Activated naive CD4-positive, alpha-beta T cell treated with anti-CD3 and anti-CD28 coated beads, Interleukin-2, amount 50 U/mL, for 24 hours (primary cell): Measurements from ENCODE around the gene CFAP68.
"Not testable (repeated sequence)": the region's sequence is repeated elsewhere in the genome, so short reads cannot be mapped to it uniquely, and the experiment has no call there.

Experiments used
- H3K27ac Mint-ChIP-seq: one replicate; pipeline ENCODE4 v1.8.0; 2021; ENCODE audit warnings: mild to moderate bottlenecking, mixed read lengths
- H3K27me3 Mint-ChIP-seq: one replicate; pipeline ENCODE4 v1.8.0; 2021; ENCODE audit warnings: mixed read lengths
- H3K36me3 Mint-ChIP-seq: one replicate; pipeline ENCODE4 v1.8.0; 2021; ENCODE audit warnings: mixed read lengths
- H3K4me1 Mint-ChIP-seq: one replicate; pipeline ENCODE4 v1.8.0; 2021; ENCODE audit warnings: mixed read lengths
- H3K4me3 Mint-ChIP-seq: one replicate; pipeline ENCODE4 v1.8.0; 2021; ENCODE audit warnings: mild to moderate bottlenecking, mixed read lengths
- H3K9me3 Mint-ChIP-seq: one replicate; pipeline ENCODE4 v1.8.0; 2021; ENCODE audit warnings: mixed read lengths

Gene CFAP68

GRCh38 chr11:111851067-111851466, 28.3 kb upstream of the CFAP68 start:
- peaks cover 14% of the 10 kb centered on the region for H3K36me3 Mint-ChIP-seq
- no peak overlapping the region for H3K4me3 Mint-ChIP-seq

GRCh38 chr11:111851636-111852035, 27.7 kb upstream of the CFAP68 start:
- no peaks in the 10 kb centered on the region for H3K27me3 Mint-ChIP-seq
- peaks cover 14% of the 10 kb centered on the region for H3K36me3 Mint-ChIP-seq
- H3K27ac Mint-ChIP-seq = no peak overlapping the region
- no peaks in the 10 kb centered on the region for H3K9me3 Mint-ChIP-seq
- H3K4me3 Mint-ChIP-seq = no peak overlapping the region
- no peaks in the 10 kb centered on the region for H3K4me1 Mint-ChIP-seq

More at GRCh38 chr11:111851067-111851466, 28.3 kb upstream of the CFAP68 start:
- Mint-ChIP-seq H3K9me3 (no peaks in the 10 kb centered on the region), H3K27ac (no peak overlapping the region), H3K4me1 (no peaks in the 10 kb centered on the region), H3K27me3 (no peaks in the 10 kb centered on the region)

DNA sequence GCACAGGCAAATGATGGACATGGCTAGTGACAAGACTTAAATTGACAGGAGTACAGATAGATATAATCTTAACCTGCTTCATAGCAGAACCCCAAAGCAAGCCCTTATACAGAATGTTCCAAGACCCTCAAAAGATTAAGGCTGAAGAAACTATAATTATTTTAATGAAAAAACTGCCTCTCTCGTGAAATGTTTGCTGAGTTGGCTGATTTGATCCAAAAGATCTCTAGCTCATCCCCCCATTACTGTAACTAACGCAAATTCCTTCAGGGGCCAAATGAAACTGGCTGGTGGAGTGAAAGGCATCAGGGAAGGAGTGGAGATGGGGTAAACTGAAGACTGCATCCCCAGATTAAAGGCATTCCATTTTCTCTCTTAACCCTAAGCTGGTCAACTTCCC, 27.2 kb upstream of the CFAP68 start:
- Mint-ChIP-seq H3K36me3 (peaks cover 15% of the 10 kb centered on the region), H3K9me3 (no peaks in the 10 kb centered on the region), H3K27ac (no peak overlapping the region), H3K4me1 (no peaks in the 10 kb centered on the region), H3K4me3 (no peak overlapping the region), H3K27me3 (no peaks in the 10 kb centered on the region)

DNA sequence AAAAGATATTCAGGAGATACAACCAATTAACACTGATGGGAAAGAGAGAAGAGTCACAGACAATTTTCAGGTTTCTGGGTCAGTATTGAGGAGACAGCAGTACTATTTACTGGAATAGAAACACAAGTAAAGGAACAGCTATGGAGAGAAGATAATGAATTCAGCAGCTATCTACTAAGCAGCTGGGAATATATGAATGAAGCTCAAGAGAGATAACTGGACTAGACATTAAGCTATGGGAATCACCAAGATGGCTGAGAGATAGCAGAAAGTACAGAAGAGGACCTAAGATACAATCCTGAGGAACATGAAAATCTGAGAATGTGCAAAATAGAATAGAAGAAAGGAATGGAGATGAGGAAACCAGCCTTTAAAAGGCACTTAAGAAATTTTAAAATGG, 23.8 kb upstream of the CFAP68 start:
- no peaks in the 10 kb centered on the region for H3K27me3 Mint-ChIP-seq
- H3K4me3 Mint-ChIP-seq = no peak overlapping the region
- H3K36me3 Mint-ChIP-seq = peaks cover 20% of the 10 kb centered on the region
- H3K9me3 Mint-ChIP-seq = no peaks in the 10 kb centered on the region
- H3K27ac Mint-ChIP-seq = no peak overlapping the region
- H3K4me1 Mint-ChIP-seq = no peaks in the 10 kb centered on the region

DNA sequence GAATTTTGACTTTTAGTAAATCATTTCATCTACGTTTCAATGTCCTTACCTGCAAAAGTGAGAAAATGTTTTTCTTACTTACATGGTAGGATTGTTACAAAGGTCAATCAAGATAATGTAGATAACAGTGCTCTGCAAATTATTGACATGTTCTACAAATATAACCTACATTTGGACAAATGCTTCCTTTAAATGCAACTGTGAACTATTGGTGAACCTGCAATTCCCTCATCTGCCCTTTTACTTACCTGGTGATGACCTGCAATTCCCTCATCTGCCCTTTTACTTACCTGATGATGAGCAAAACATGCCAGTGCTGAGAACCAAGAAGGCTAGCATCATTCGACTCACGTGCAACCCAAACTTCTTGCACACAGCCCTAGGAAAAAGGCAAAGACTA, 19.1 kb upstream of the CFAP68 start:
- peaks cover 20% of the 10 kb centered on the region for H3K36me3 Mint-ChIP-seq
- no peak overlapping the region for H3K27ac Mint-ChIP-seq
- H3K4me1 Mint-ChIP-seq = no peaks in the 10 kb centered on the region
- no peaks in the 10 kb centered on the region for H3K27me3 Mint-ChIP-seq
- H3K4me3 Mint-ChIP-seq = no peak overlapping the region
- no peaks in the 10 kb centered on the region for H3K9me3 Mint-ChIP-seq

DNA sequence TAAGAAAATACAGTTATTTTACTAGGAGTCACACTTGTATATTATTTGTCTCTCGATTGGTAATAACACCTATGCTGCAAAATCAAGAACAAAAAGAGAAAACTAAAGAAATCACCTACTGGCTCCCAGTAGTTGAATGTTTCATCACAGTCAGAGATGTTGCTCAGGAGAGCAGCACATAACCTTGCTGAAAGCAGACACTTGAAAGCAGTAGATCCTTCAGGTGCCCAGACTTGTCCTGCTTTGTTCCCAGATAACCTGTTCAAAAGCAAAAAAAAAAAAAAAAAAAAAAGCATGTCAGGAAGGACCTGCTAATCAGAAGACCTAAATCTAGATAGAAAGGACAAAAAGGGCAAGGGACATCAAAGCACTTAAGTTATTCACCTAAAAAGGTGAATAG, 9.2 kb upstream of the CFAP68 start:
- Mint-ChIP-seq H3K4me1 (peaks cover 35% of the 10 kb centered on the region), H3K4me3 (no peak overlapping the region), H3K36me3 (peaks cover 13% of the 10 kb centered on the region), H3K27ac (no peak overlapping the region), H3K9me3 (no peaks in the 10 kb centered on the region), H3K27me3 (no peaks in the 10 kb centered on the region)

GRCh38 chr11:111870522-111870885, 8.8 kb upstream of the CFAP68 start:
- H3K4me3 Mint-ChIP-seq = peak overlapping the region; percentile 92
- peak overlapping the region; percentile 85 for H3K27ac Mint-ChIP-seq
- H3K36me3 Mint-ChIP-seq = peaks cover 13% of the 10 kb centered on the region
- H3K27me3 Mint-ChIP-seq = no peaks in the 10 kb centered on the region
- H3K9me3 Mint-ChIP-seq = no peaks in the 10 kb centered on the region
- peaks cover 36% of the 10 kb centered on the region for H3K4me1 Mint-ChIP-seq

- Mint-ChIP-seq H3K27ac (peak within 1 kb of the TSS; percentile 98), H3K27me3 (no peaks in the 10 kb centered on the region), H3K36me3 (peaks cover 13% of the 10 kb centered on the region), H3K4me3 (peak within 1 kb of the TSS; percentile 92), H3K9me3 (no peaks in the 10 kb centered on the region), H3K4me1 (peaks cover 36% of the 10 kb centered on the region)
These were observed 8.3 kb upstream of the CFAP68 start, which contains the start of gene ALG9 for GRCh38 chr11:111870886-111871692. TSS of gene ALG9 (minus strand) at chr11:111871581. CDS start at chr11:111871482, 99 bp downstream.

- H3K27me3 Mint-ChIP-seq = no peaks in the 10 kb centered on the region
- H3K4me3 Mint-ChIP-seq = peak overlapping the region; percentile 92
- H3K27ac Mint-ChIP-seq = peak overlapping the region; percentile 98
- peaks cover 36% of the 10 kb centered on the region for H3K4me1 Mint-ChIP-seq
- H3K36me3 Mint-ChIP-seq = peaks cover 13% of the 10 kb centered on the region
- H3K9me3 Mint-ChIP-seq = no peaks in the 10 kb centered on the region
These were observed 7.6 kb upstream of the CFAP68 start for GRCh38 chr11:111871693-111872161.

DNA sequence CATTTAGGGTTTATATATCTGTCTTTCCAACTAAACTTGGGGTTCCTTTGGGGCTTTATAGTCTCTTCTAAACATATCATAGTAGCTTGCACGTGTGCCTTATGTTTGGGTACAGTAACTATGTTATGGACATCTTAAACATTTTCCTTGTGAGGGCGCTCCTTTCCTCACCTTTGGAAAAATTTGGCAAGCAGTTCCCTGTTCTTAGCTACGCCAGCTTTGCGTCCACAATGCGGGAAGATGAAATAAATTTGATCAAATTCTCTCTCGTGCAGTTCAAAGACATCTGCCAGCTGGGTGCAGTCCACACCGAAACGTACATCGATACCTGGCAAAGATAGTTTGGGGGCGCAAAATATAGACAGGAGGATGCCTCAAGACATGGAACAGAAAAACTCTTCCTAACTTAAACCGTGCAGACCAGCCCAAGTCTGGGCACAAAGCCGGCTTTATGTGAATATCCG, 924 bp upstream of the CFAP68 start:
- Mint-ChIP-seq H3K4me1 (peaks cover 29% of the 10 kb centered on the region), H3K36me3 (no peaks in the 10 kb centered on the region), H3K27me3 (no peaks in the 10 kb centered on the region), H3K4me3 (peak overlapping the region; percentile 94), H3K27ac (peak overlapping the region; percentile 99), H3K9me3 (no peaks in the 10 kb centered on the region)

GRCh38 chr11:111879637-111879960, 258 bp downstream of the CFAP68 start:
- Mint-ChIP-seq H3K4me1 (peaks cover 29% of the 10 kb centered on the region), H3K27me3 (no peaks in the 10 kb centered on the region), H3K9me3 (no peaks in the 10 kb centered on the region), H3K27ac (peak overlapping the region; percentile 99), H3K36me3 (peaks cover 5% of the 10 kb centered on the region), H3K4me3 (peak overlapping the region; percentile 94)

DNA sequence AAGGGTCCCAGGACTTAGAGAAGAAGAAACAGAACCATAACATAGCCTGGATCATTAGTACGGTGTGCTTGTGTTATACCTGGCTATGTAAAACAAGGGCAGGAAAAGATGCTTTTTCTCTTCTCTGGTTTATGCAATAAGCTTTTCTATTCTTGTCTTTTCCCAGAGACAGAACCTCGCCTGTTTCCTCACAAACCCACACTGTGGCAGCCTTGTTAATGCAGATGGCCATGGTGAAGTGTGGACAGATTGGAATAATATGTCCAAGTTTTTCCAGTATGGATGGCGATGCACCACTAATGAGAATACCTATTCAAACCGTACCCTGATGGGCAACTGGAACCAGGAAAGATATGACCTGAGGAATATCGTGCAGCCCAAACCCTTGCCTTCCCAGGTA, 2.9 kb downstream of the CFAP68 start:
- no peaks in the 10 kb centered on the region for H3K9me3 Mint-ChIP-seq
- H3K27ac Mint-ChIP-seq = no peak overlapping the region

DNA sequence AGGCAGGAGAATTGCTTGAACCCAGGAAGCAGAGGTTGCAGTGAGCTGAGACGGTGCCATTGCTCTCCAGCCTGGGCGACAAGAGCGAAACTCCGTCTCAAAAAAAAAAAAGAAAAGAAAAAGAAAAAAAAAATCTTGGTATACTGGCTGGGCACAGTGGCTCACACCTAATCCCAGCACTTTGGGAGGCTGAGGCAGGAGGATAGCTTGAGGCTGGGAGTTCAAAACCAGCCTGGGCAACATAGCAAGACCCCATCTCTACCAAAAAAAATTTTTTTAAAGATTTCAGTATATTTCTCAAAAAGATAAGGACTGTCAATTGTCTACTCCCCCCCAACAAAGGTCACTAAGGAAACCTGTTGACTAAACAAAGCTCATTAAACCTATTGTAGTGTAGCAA, 5.7 kb downstream of the CFAP68 start:
- H3K4me1 Mint-ChIP-seq, H3K9me3 Mint-ChIP-seq, H3K27me3 Mint-ChIP-seq, H3K27ac Mint-ChIP-seq, H3K36me3 Mint-ChIP-seq, H3K4me3 Mint-ChIP-seq: not testable (repeated sequence)

More for the DNA sequence above, 2.9 kb downstream of the CFAP68 start:
- peaks cover 5% of the 10 kb centered on the region for H3K36me3 Mint-ChIP-seq
- no peak overlapping the region for H3K4me3 Mint-ChIP-seq
- peaks cover 20% of the 10 kb centered on the region for H3K4me1 Mint-ChIP-seq
- no peaks in the 10 kb centered on the region for H3K27me3 Mint-ChIP-seq

DNA sequence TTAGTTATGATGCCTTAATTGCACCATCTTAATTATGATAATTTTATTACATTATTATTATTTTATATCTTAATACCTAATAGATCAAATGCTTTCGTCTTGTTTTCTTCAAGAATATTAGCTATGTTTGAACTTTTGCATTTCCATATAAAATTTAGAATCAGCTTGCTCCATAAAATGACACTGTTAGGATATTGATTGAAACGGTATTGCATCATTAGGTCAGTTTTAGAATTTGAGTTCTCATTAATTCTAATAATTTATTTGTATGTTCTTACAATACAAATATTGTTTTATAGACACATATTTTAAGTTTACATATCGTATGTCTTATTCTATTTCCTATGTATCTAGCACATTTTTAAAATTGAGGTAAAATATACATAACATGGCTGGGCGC, 6.7 kb downstream of the CFAP68 start:
- H3K27ac Mint-ChIP-seq = no peak overlapping the region
- no peak overlapping the region for H3K4me3 Mint-ChIP-seq
- peaks cover 5% of the 10 kb centered on the region for H3K36me3 Mint-ChIP-seq
- peaks cover 3% of the 10 kb centered on the region for H3K4me1 Mint-ChIP-seq
- no peaks in the 10 kb centered on the region for H3K27me3 Mint-ChIP-seq
- no peaks in the 10 kb centered on the region for H3K9me3 Mint-ChIP-seq

- Mint-ChIP-seq H3K4me3 (no peak overlapping the region), H3K9me3 (no peaks in the 10 kb centered on the region), H3K27me3 (no peaks in the 10 kb centered on the region), H3K36me3 (peaks cover 5% of the 10 kb centered on the region), H3K27ac (no peak overlapping the region), H3K4me1 (no peaks in the 10 kb centered on the region)
These were observed 7.5 kb downstream of the CFAP68 start for GRCh38 chr11:111886844-111887243.

DNA sequence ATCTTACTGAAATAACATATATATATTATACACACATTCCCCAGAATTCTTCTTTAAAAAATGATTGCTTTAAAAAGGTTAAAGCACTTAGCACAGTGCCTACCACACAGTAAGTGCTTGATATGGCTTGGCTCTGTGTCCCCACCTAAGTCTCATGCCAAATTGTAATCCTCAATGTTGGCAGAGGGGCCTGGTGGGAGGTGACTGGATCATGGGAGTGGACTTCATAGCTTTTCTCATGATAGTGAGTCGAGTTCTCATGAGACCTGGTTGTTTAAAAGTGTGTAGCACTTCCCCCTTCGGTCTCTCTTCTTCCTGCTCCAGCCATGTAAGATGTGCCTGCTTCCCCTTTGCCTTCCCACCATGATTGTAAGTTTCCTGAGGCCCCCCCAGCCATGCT, 26.1 kb downstream of the CFAP68 start:
- H3K4me1 Mint-ChIP-seq = no peaks in the 10 kb centered on the region
- H3K36me3 Mint-ChIP-seq = peaks cover 10% of the 10 kb centered on the region
- H3K4me3 Mint-ChIP-seq = no peak overlapping the region
- no peak overlapping the region for H3K27ac Mint-ChIP-seq
- H3K27me3 Mint-ChIP-seq = peaks cover 2% of the 10 kb centered on the region
- H3K9me3 Mint-ChIP-seq = peaks cover 4% of the 10 kb centered on the region

DNA sequence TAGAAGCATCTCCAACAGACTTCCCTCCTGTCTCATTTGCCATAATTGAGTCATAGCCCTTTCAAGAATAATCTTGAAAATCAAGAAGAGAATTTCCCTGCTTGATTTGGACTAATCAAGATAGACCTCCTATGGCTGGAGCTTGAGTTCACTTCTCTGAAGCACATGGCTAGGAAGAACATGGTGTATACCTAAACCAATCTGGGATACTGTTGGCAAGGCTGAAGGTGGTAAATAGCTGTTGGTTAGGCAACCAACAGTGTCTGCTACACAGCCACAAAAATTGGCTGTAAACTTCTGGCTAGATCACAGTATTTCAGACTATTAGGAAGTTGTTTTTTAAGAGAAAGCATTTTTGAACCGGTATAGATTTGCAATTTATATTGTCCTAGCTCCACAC, 27.3 kb downstream of the CFAP68 start:
- Mint-ChIP-seq H3K27ac (no peak overlapping the region), H3K9me3 (peaks cover 4% of the 10 kb centered on the region), H3K4me1 (no peaks in the 10 kb centered on the region), H3K36me3 (peaks cover 10% of the 10 kb centered on the region), H3K27me3 (peaks cover 9% of the 10 kb centered on the region), H3K4me3 (no peak overlapping the region)
